IMR-90 (cell line): Measurements from ENCODE around the gene FLNA. TPM values are rescaled to one million over a fixed set of nuclear protein-coding genes. Genes with fewer than 3 reads are reported as not detected.

Experiments
- ATAC-seq: fragments of 200-7000 bp; cut with Tn5 transposase; 2 replicates; pipeline ENCODE4 v1.9.1; 2020; ENCODE audit warnings: low read depth, mild to moderate bottlenecking, moderate library complexity
- BruUV-seq: library from RNA; stranded (reverse); fragments of 400-500 nt; replicated peaks from 2 replicates; lab custom pipeline; 2021; lab: Mats Ljungman, UMichigan
- CTCF ChIA-PET: fragments of 300-600 bp; formaldehyde crosslinking; extraction: SDS; loops from one replicate; lab custom pipeline; 2021; ENCODE audit warnings: antibody characterized with exemption; lab: Yijun Ruan, JAX
- POLR2A ChIA-PET: fragments of 300-600 bp; sonication (Branson Sonifier 250); formaldehyde crosslinking; loops from one replicate; lab custom pipeline; 2022; ENCODE audit warnings: antibody characterized with exemption; ENCODE audit not compliant: unreplicated experiment; lab: Charles Lee
- DNase-seq: peaks from one replicate; pipeline ENCODE4 v3.0.0; 2013
- H2AFZ ChIP-seq: replicated peaks from 2 replicates; pipeline ENCODE3; 2013; ENCODE audit warnings: low read length, mild to moderate bottlenecking; ENCODE audit not compliant: poor library complexity
- H2AK5ac ChIP-seq: 2 replicates; pipeline ENCODE4 v1.6.1; 2013; ENCODE audit warnings: low read depth, low read length, inconsistent platforms
- H2AK9ac ChIP-seq: replicated peaks from 2 replicates; pipeline ENCODE3; 2013; ENCODE audit warnings: mild to moderate bottlenecking, low read depth, low read length, moderate library complexity; ENCODE audit not compliant: poor library complexity
- H2BK120ac ChIP-seq: 2 replicates; pipeline ENCODE4 v1.6.1; 2013; ENCODE audit warnings: low read depth, low read length, inconsistent platforms
- H2BK15ac ChIP-seq: 3 replicates; pipeline ENCODE4 v1.6.1; 2013; ENCODE audit warnings: low read depth, low read length, inconsistent platforms
- H2BK20ac ChIP-seq: 2 replicates; pipeline ENCODE4 v1.6.1; 2013; ENCODE audit warnings: low read depth, mild to moderate bottlenecking, inconsistent platforms, low read length, moderate library complexity
- H2BK5ac ChIP-seq: 2 replicates; pipeline ENCODE4 v1.6.1; 2013; ENCODE audit warnings: mild to moderate bottlenecking, low read depth, low read length, inconsistent platforms; ENCODE audit not compliant: poor library complexity, severe bottlenecking
- H3K14ac ChIP-seq: replicated peaks from 2 replicates; pipeline ENCODE4 v1.6.1; 2013; ENCODE audit warnings: low read depth, low read length, inconsistent platforms
- H3K18ac ChIP-seq: 2 replicates; pipeline ENCODE4 v1.6.1; 2013; ENCODE audit warnings: low read depth, low read length, control low read depth
- H3K23ac ChIP-seq: 2 replicates; pipeline ENCODE4 v1.6.1; 2013; ENCODE audit warnings: low read depth, low read length, inconsistent platforms
- H3K27ac ChIP-seq: 2 replicates; pipeline ENCODE4 v1.5.1; 2013; ENCODE audit warnings: mild to moderate bottlenecking, control low read depth, low read length; ENCODE audit not compliant: insufficient read depth
- H3K27me3 ChIP-seq: 2 replicates; pipeline ENCODE4 v1.6.1; 2013; ENCODE audit warnings: low read length; ENCODE audit not compliant: control insufficient read depth, insufficient read depth
- H3K36me3 ChIP-seq: 2 replicates; pipeline ENCODE4 v1.6.1; 2013; ENCODE audit warnings: low read length, mixed read lengths; ENCODE audit not compliant: control insufficient read depth, insufficient read depth
- H3K4ac ChIP-seq: 2 replicates; pipeline ENCODE4 v1.6.1; 2013; ENCODE audit warnings: low read depth, low read length, inconsistent platforms
- H3K4me1 ChIP-seq: 2 replicates; pipeline ENCODE4 v1.6.1; 2013; ENCODE audit warnings: low read length, mixed read lengths; ENCODE audit not compliant: control insufficient read depth, insufficient read depth
- H3K4me2 ChIP-seq: 2 replicates; pipeline ENCODE4 v1.6.1; 2013; ENCODE audit warnings: low read depth, mild to moderate bottlenecking, control low read depth, low read length, moderate library complexity
- H3K4me3 ChIP-seq: 2 replicates; pipeline ENCODE4 v1.5.1; 2013; ENCODE audit warnings: low read depth, mild to moderate bottlenecking, control low read depth, low read length, moderate library complexity; ENCODE audit not compliant: insufficient read depth
- H3K56ac ChIP-seq: 2 replicates; pipeline ENCODE4 v1.6.1; 2013; ENCODE audit warnings: low read length, inconsistent platforms; ENCODE audit not compliant: insufficient read depth; ENCODE audit errors: extremely low read depth
- H3K79me1 ChIP-seq, 2 experiments: 2 replicates each; pipeline ENCODE4 v1.6.1; 2013; ENCODE audit warnings: low read length in 2 of 2, inconsistent platforms in 1 of 2, low read depth in 1 of 2
- H3K9ac ChIP-seq: 2 replicates; pipeline ENCODE4 v1.6.1; 2013; ENCODE audit warnings: low read depth, low read length, control low read depth
- H3K9me1 ChIP-seq: 2 replicates; pipeline ENCODE4 v1.6.1; 2013; ENCODE audit warnings: low read length, inconsistent platforms; ENCODE audit not compliant: insufficient read depth
- H3K9me3 ChIP-seq: 2 replicates; pipeline ENCODE4 v1.6.1; 2013; ENCODE audit warnings: low read length; ENCODE audit not compliant: control insufficient read depth, insufficient read depth
- H4K20me1 ChIP-seq: 2 replicates; pipeline ENCODE4 v1.6.1; 2013; ENCODE audit warnings: low read length, inconsistent platforms; ENCODE audit not compliant: insufficient read depth
- H4K5ac ChIP-seq: 2 replicates; pipeline ENCODE4 v1.6.1; 2013; ENCODE audit warnings: mild to moderate bottlenecking, low read depth, low read length, control low read depth
- H4K8ac ChIP-seq, 2 experiments: 2 replicates each; pipeline ENCODE4 v1.6.1; 2013; ENCODE audit warnings: low read depth in 2 of 2, low read length in 2 of 2, control low read depth in 1 of 2, inconsistent platforms in 1 of 2
- H4K91ac ChIP-seq: 2 replicates; pipeline ENCODE4 v1.6.1; 2013; ENCODE audit warnings: low read depth, low read length, inconsistent platforms; ENCODE audit not compliant: insufficient read depth
- BHLHE40 ChIP-seq: fragments of 150-350 bp; IDR thresholded peaks from 2 replicates; pipeline ENCODE4 v1.6.1; 2016; ENCODE audit warnings: mild to moderate bottlenecking, low read depth, low read length
- CEBPB ChIP-seq: IDR thresholded peaks from 2 replicates; pipeline ENCODE4 v1.6.1; 2012; ENCODE audit warnings: low read depth, low read length, improper control_type of control experiment
- POLR2A ChIP-seq: IDR thresholded peaks from 2 replicates; pipeline ENCODE4 v1.6.1; 2012; ENCODE audit warnings: mild to moderate bottlenecking, low read depth, low read length
- RAD21 ChIP-seq: IDR thresholded peaks from 2 replicates; pipeline ENCODE4 v1.6.1; 2012; ENCODE audit warnings: low read length, improper control_type of control experiment
- RCOR1 ChIP-seq: IDR thresholded peaks from 2 replicates; pipeline ENCODE4 v1.6.1; 2012; ENCODE audit warnings: mild to moderate bottlenecking, low read length, improper control_type of control experiment; ENCODE audit not compliant: insufficient replicate concordance
- RFX5 ChIP-seq: IDR thresholded peaks from 2 replicates; pipeline ENCODE4 v1.8.0; 2012; ENCODE audit warnings: low read depth, mild to moderate bottlenecking, low read length, moderate library complexity
- SMC3 ChIP-seq: fragments of 150-350 bp; IDR thresholded peaks from 2 replicates; pipeline ENCODE4 v1.6.1; 2016; ENCODE audit warnings: low read depth, mild to moderate bottlenecking, antibody characterized with exemption, low read length, moderate library complexity
- WGBS, 2 experiments: methylation state at CpG; one replicate each; pipeline versions ENCODE4 v1.1.5 to v1.1.7; 2013; ENCODE audit warnings: missing lambda C conversion rate in 2 of 2; ENCODE audit not compliant: insufficient read length in 1 of 2; ENCODE audit errors: extremely low coverage in 2 of 2; 5-methylcytosine and 5-hydroxymethylcytosine counted together
- dilution Hi-C: fragments of 300-500 bp; cut with HindIII; formaldehyde crosslinking; loops from one replicate; pipeline ENCODE4 v1.14.3; 2018; ENCODE audit warnings: low sequenced_read_pairs; ENCODE audit not compliant: unreplicated experiment
- in situ Hi-C: fragments of 300-500 bp; cut with MboI; formaldehyde crosslinking; loops from 3 replicates; pipeline ENCODE4 v1.14.3; 2019; ENCODE audit warnings: low sequenced_read_pairs, inconsistent platforms, mixed read lengths
- intact Hi-C: fragments of 100-400 bp; cut with micrococcal nuclease; formaldehyde crosslinking; loops from 2 replicates; pipeline ENCODE4 v1.10.0; 2022
- polyA plus RNA-seq, 3 experiments: library from polyadenylated mRNA; depleted of rRNA; stranded (reverse); fragments of >200 nt; gene quantifications; 2 replicates each; pipeline ENCODE4 v1.2.3, GENCODE V29; 2012; ENCODE audit warnings: low replicate concordance in 1 of 3
- total RNA-seq: library from RNA; depleted of rRNA; stranded (reverse); fragments of >200 nt; gene quantifications from 2 replicates; pipeline ENCODE4 v1.2.3, GENCODE V29; 2012
- TF ChIP-seq, protein P1 (sequence below): fragments of 150-350 bp; IDR thresholded peaks from 2 replicates; pipeline ENCODE4 v1.6.1; 2017; ENCODE audit warnings: mild to moderate bottlenecking, antibody characterized with exemption, low read length, low read depth

FLNA gene
- total and polyA plus RNA-seq, 2 of the 4 experiments (the other 2 are of a cell fraction) = 1,356 to 1,357 TPM

DNA sequence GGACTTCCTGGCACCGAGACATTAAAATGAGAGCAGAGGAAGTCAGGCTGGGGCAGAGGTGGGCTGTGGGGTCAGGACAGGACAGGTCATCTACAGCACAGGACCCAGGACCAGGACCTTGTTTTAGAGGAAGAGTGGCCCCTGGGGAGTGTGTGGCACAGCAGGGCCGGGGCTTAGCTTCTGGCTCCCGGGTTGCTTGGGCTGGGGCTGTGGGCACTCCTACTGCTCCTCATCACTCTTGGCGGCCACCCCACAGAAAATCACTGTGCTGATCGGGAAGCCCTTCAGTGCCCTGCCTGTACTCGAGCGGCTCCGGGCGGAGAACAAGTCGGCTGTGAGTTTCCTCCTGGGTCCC, 45.9 kb upstream of the FLNA start:
- Histone ChIP-seq H3K9me3 (no peaks in the 10 kb centered on the region), H2AK9ac (no peak overlapping the region), H4K8ac (no peak overlapping the region), H3K4me2 (no peak overlapping the region), H4K20me1 (no peaks in the 10 kb centered on the region), H4K5ac (no peak overlapping the region), H2AK5ac (no peak overlapping the region), H2AFZ (no peak overlapping the region), H2BK15ac (no peak overlapping the region), H3K36me3 (peaks cover 8% of the 10 kb centered on the region), H4K91ac (no peak overlapping the region), H3K4ac (no peak overlapping the region), H3K9ac (no peak overlapping the region), H3K18ac (no peak overlapping the region), H3K27ac (no peak overlapping the region), H2BK20ac (no peak overlapping the region), H3K27me3 (no peaks in the 10 kb centered on the region), H3K79me1 (no peaks in the 10 kb centered on the region), H3K56ac (no peak overlapping the region), H3K9me1 (no peaks in the 10 kb centered on the region), H3K23ac (no peak overlapping the region), H3K4me1 (no peaks in the 10 kb centered on the region), H3K4me3 (no peak overlapping the region), H2BK120ac (no peak overlapping the region), H3K14ac (no peak overlapping the region), H2BK5ac (no peak overlapping the region)
- no peak for TF ChIP-seq SMC3
- no peak for TF ChIP-seq BHLHE40
- no peak for TF ChIP-seq RCOR1
- no peak for TF ChIP-seq CEBPB
- TF ChIP-seq RFX5 = no peak
- TF ChIP-seq POLR2A = no peak
- TF ChIP-seq, protein P1, sequence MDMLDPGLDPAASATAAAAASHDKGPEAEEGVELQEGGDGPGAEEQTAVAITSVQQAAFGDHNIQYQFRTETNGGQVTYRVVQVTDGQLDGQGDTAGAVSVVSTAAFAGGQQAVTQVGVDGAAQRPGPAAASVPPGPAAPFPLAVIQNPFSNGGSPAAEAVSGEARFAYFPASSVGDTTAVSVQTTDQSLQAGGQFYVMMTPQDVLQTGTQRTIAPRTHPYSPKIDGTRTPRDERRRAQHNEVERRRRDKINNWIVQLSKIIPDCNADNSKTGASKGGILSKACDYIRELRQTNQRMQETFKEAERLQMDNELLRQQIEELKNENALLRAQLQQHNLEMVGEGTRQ = no peak
- no peak for TF ChIP-seq RAD21
- no TSS peak for BruUV-seq
- POLR2A ChIA-PET = no interaction called here
- in situ Hi-C loops = no loop called here
- ATAC-seq (no peak), DNase-seq (no peak)
- CTCF ChIA-PET = no interaction called here
- 75% methylated on average over 1 of the region's 10 CpGs; no CpG with 5 or more reads in 1 of the 2 experiments for WGBS, 2 experiments
- intact Hi-C loops = no loop called here
- dilution Hi-C loops = no loop called here
